Esophagus muscularis mucosa (tissue), 4 donors: ENCODE results near the gene VPS18.

Source experiments
- EP300 ChIP-seq: sonication (generic); formaldehyde crosslinking; IDR thresholded peaks from one replicate; pipeline ENCODE4 v1.6.1; 2017; ENCODE audit warnings: antibody characterized with exemption
- POLR2A ChIP-seq: fragments of 450-650 bp; IDR thresholded peaks from one replicate; pipeline ENCODE4 v1.6.1; 2017; ENCODE audit warnings: antibody characterized with exemption, moderate library complexity, mild to moderate bottlenecking, low read depth
- POLR2AphosphoS5 ChIP-seq, 2 donors: sonication (generic); formaldehyde crosslinking; IDR thresholded peaks; one replicate each; pipeline ENCODE4 v1.6.1; 2017; ENCODE audit warnings: antibody characterized with exemption in 2 of 2
- TF ChIP-seq, protein P1 (sequence below), 3 experiments: fragments of 200-600 bp in 2 of 3; fragments of 450-650 bp in 1 of 3; sonication (generic) in 2 of 3; IDR thresholded peaks; one replicate each; pipeline ENCODE4 v1.5.1; 2017 to 2019; ENCODE audit warnings: antibody characterized with exemption in 3 of 3, mild to moderate bottlenecking in 2 of 3, moderate library complexity in 1 of 3

- TF ChIP-seq, protein P1, sequence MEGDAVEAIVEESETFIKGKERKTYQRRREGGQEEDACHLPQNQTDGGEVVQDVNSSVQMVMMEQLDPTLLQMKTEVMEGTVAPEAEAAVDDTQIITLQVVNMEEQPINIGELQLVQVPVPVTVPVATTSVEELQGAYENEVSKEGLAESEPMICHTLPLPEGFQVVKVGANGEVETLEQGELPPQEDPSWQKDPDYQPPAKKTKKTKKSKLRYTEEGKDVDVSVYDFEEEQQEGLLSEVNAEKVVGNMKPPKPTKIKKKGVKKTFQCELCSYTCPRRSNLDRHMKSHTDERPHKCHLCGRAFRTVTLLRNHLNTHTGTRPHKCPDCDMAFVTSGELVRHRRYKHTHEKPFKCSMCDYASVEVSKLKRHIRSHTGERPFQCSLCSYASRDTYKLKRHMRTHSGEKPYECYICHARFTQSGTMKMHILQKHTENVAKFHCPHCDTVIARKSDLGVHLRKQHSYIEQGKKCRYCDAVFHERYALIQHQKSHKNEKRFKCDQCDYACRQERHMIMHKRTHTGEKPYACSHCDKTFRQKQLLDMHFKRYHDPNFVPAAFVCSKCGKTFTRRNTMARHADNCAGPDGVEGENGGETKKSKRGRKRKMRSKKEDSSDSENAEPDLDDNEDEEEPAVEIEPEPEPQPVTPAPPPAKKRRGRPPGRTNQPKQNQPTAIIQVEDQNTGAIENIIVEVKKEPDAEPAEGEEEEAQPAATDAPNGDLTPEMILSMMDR (IDR thresholded peaks at IDR 0.05), result no peak
- no peak for TF ChIP-seq POLR2A
- TF ChIP-seq EP300, result no peak
- no peak for TF ChIP-seq POLR2AphosphoS5 (IDR thresholded peaks at IDR 0.05)
Measured at GRCh38 chr15:40846841-40847222, 47.4 kb upstream of the VPS18 start.
